HG03558 (cell line): ENCODE results near the gene TRIP13.

Experiments
- ATAC-seq: cut with Tn5 transposase; IDR thresholded peaks from one replicate; pipeline ENCODE4 v1.9.1; 2021; ENCODE audit warnings: moderate number of reproducible peaks; ENCODE audit not compliant: unreplicated experiment; ENCODE audit errors: extremely low read depth

Gene TRIP13

GRCh38 chr5:888638-889035 lies 4.0 kb upstream of the TRIP13 start:
- no peak for ATAC-seq

- no peak for ATAC-seq
Observed at GRCh38 chr5:889075-889710, 3.5 kb upstream of the TRIP13 start.

GRCh38 chr5:891117-891836 lies 1.4 kb upstream of the TRIP13 start:
- ATAC-seq = no peak

DNA sequence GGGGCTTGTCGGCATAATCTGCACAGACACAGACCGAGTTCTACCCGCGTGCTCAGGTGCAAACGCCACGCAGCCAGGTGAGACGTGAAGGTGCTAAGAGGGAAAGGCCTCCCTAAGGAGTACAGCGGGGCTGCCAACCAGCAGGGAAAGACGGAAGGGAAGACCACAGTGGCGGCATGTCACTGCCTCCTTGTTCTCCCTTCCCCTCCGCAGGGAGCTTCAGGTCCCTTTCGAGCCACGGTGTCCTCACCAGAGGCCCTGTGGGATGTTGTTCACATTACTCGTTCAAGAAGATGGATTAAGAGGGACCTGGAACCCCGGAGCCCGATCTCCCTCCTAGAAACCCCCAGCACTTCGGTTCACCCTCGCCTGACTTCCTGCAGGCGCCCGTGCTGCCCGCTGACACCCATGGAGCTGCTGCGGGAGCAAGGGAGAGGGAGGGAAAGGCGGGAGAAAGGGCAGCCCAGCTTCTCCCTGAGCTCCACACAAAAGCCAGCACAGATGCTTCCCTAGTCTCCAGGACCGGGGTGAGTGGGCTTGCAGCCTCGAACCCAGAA lies 769 bp upstream of the TRIP13 start:
- no peak for ATAC-seq

DNA sequence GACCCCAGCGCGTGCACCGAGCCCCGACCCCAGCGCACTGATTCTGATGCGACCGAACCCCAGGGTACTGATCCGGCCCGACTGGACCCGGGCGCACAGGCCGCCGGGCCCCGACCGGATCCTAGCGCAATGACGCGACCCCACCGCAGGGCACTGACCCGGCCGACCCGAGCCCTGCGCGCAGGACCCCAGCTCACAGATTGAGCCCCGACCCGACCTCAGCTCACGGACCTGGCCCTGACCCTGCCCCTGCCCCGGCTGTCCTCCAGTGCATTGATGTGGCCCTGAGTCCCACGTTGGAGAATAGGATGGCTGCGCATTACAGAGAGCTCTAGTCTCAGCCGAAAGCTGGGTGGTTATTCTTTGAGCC lies 438 bp downstream of the TRIP13 start:
- ATAC-seq = no peak

DNA sequence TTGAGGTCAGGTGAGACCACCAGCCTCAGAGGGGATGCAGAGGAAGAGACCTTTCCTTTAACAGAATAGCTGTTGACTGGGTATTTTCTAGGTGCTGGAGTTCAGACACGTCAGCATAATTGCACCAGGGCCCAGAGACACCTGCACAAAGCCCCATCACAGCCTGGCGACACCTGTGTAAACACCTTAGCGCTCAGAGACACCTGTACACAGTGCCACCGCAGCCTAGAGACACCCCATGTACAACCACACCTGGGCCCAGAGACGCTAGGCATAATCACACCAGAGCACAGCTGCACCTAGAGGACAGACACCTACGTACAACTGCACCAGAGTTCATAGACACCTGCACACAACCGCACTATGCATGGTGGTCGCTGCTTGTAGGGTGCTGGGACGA lies 1.0 kb downstream of the TRIP13 start:
- no peak for ATAC-seq

DNA sequence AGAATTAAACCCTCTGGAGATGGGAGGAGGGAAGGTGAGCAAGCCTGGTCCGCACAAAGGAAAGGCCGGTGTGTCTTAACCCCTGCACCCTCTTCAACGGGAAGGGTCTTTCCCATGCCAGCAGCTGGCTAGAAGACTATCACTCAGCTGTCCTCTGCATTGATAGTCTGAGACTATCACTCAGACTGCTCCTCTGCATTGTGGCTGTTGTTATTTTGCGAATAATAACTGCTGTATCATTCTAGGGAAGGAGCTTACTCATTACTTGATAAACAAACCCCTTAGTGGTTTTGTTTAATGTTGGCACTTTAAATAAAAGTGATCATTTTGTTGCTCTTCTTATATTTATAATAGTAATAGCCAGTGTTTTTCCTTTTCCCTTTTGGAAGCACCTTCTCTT lies 8.1 kb downstream of the TRIP13 start:
- no peak for ATAC-seq

GRCh38 chr5:902129-902916 lies 9.6 kb downstream of the TRIP13 start:
- no peak for ATAC-seq

GRCh38 chr5:903756-904096 lies 11.0 kb downstream of the TRIP13 start:
- ATAC-seq = no peak

GRCh38 chr5:905139-905642 lies 12.5 kb downstream of the TRIP13 start:
- ATAC-seq = no peak

- no peak for ATAC-seq
Observed at GRCh38 chr5:907366-907910, 14.8 kb downstream of the TRIP13 start.

- no peak for ATAC-seq
Observed at GRCh38 chr5:908172-908571, 15.5 kb downstream of the TRIP13 start.

- no peak for ATAC-seq
Observed at GRCh38 chr5:909086-909485, 16.4 kb downstream of the TRIP13 start.

- ATAC-seq = no peak
Observed at GRCh38 chr5:909994-910768, 17.5 kb downstream of the TRIP13 start.

DNA sequence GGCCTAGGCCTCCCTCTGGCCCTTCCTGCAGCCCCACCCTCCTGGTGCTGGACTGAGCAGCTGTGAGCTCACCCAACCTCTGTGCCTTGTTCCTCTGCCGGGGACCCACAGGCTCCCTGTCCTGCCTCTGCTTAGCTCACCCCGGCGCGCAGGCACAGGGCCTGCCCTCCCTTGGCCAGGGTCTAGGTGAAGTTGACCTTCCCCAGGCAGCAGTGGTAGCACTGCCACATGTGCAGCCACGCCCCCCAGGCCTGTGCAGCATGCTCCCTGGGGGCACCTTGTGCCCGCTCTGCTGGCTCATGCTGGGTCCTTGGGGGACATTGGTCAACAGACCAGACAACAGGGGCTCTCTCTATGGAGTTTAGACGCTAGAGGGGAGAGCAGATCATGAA lies 18.1 kb downstream of the TRIP13 start:
- ATAC-seq = no peak

- no peak for ATAC-seq
Observed at GRCh38 chr5:911601-912000, 18.9 kb downstream of the TRIP13 start.

DNA sequence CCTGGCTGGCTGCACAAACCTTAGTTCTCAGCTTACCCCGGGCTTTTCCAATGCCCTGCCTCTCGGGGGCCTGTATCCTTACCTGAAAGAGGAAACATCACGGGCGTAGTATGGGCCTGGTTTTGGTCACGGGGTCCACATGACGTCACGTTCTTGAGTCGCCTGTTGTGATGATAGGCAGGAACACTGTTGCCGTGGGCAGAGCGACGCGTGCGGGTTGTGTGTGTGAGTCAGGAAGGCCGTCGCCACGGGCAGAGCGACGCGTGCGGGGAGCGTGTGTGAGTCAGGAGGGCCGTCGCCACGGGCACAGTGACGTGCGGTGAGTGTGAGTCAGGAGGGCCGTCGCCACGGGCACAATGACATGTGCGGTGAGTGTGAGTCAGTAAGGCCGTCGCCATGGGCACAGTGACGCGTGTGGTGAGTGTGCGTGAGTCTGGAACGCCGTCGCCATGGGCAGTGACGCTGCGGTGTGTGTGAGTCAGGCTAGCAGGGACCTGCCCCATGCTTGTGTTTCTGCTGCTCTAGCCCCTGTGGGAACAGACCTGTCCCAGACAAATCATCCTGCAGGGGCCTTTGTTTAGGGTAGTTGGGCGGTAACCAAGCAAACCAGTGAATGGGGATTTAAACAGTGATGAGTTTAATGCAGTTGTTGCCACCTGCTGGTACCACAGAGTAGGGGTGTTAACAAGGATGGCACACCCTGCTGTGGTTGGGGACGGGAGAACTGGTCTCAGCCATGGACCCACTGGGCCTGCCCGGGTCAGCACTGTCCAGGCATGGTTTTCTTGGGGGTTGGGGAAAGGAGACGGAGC lies 19.8 kb downstream of the TRIP13 start:
- ATAC-seq = no peak

- no peak for ATAC-seq
Observed at GRCh38 chr5:914174-914573, 21.5 kb downstream of the TRIP13 start.

DNA sequence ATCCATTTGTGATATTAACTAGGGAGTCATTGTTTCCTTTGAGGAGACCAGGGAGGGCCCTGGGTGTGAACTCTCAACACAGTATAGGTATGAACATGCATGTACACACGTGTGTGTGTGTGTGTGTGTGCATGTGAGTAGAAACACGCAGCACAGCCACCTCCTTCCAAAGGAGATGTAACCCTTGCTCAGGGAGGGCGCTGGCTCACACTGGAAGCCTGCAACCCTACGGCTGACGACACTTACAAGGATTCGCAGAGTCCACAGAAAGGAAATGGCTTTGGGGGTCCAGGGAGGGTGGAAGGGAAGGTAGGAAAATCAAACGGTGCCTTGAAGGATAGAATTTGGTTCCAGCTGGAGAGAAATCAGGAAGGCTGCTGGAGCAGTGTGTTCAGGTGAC lies 21.9 kb downstream of the TRIP13 start:
- no peak for ATAC-seq
